NCI-H1092 (cell line): Measurements from ENCODE around the gene SNX6.
"Not testable (repeated sequence)": the region's sequence is repeated elsewhere in the genome, so short reads cannot be mapped to it uniquely, and the experiment has no call there.

Experiments used
- DNase-seq: peaks from one replicate; lab custom pipeline; 2025; lab: John Stamatoyannopoulos, UW

Gene SNX6

DNA sequence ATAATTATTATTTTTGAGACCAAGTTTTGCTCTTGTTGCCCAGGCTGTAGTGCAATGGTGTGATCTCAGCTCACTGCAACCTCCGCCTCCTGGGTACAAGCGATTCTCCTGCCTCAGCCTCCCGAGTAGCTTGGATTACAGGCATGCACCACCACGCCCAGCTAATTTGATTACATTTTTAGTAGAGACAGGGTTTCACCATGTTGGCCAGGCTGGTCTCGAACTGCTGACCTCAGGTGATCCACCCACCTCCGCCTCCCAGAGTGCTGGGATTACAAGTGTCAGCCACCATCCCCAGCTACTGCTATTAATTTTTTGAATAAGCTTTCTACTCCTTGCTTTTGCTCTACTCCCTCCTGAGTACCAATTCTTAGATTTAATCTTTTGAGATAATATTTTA lies 108.9 kb downstream of the SNX6 start:
- DNase-seq: not testable (repeated sequence)

DNA sequence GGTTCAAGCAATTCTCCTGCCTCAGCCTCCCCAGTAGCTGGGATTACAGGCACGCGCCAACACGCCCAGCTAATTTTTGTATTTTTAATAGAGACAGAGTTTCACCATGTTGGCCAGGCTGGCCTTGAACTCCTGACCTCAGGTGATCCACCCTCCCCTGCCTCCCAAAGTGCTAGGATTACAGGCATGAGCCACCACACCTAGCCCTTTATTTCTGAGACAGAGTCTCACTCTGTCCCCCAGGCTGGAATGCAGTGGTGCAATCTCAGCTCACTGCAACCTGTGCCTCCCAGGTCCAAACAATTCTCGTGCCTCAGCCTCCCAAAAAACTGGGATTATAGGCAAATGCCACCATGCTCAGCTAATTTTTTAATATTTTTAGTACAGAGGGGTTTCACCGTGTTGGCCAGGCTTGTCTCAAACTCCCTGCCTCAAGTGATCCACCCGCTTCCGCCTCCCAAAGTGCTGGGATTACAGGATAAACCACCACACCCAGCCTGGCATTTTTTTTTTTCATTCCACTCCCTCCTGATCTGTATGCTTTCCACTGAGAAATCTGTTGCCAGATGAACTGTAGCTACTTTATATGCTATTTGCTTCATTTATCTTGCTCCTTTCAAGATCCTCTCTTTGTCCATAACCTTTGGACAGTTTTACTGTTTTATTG lies 109.5 kb downstream of the SNX6 start:
- DNase-seq: not testable (repeated sequence)
